ENCODE measurements around the gene TTYH2. TPM values are rescaled to one million over a fixed set of nuclear protein-coding genes. Genes with fewer than 3 reads are reported as not detected.

The TTYH2 gene
- polyA plus RNA-seq, 3 donors = 12.3 to 57.4 (median 18.7) TPM

- WGBS (ENCODE audit: insufficient coverage) = 40% methylated on average over 4 of the region's 14 CpGs
- Mint-ChIP-seq H3K27me3 (ENCODE audit: low read depth in 3 of 3) (peaks cover 26 to 29% (median 27%) of the 10 kb centered on the region in 3 donors), H3K4me3 (peak overlapping the region; percentile 61 to 84), H3K36me3 (peaks cover 0 to 1% of the 10 kb centered on the region in 2 donors), H3K9me3 (no peaks in the 10 kb centered on the region), H3K27ac (peak overlapping the region in 3 of 7 donors; percentile 66 to 80 (median 75)), H3K4me1 (peaks cover 27% of the 10 kb centered on the region)
- TF ChIP-seq CTCF (IDR thresholded peaks at IDR 0.05) = no peak
- Histone ChIP-seq H2AFZ (ENCODE audit: insufficient read depth, low read depth, low read length, poor library complexity, severe bottlenecking) (peak overlapping the region; percentile 37), H3K9me3 (replicated peaks in 1 of 2; ENCODE audit: control insufficient read depth in 1 of 2, insufficient read depth in 1 of 2, low read length in 2 of 2) (no peaks in the 10 kb centered on the region), H3K27me3 (ENCODE audit: control insufficient read depth in 2 of 2, insufficient read depth in 2 of 2, low read length in 2 of 2) (peaks cover 3 to 16% of the 10 kb centered on the region in 2 donors), H3K36me3 (replicated peaks in 1 of 2; ENCODE audit: control insufficient read depth in 1 of 2, insufficient read depth in 2 of 2, low read length in 2 of 2) (no peaks in the 10 kb centered on the region), H3K4me3 (replicated peaks in 1 of 3; ENCODE audit: low read depth in 2 of 3, low read length in 3 of 3) (peak overlapping the region in 1 of 3 experiments; percentile 49), H3K27ac (ENCODE audit: low read depth in 1 of 2, low read length in 2 of 2) (no peak overlapping the region), H3K79me2 (ENCODE audit: insufficient read depth, low read length) (no peaks in the 10 kb centered on the region), H3K9ac (ENCODE audit: insufficient read depth, low read length, poor library complexity, severe bottlenecking) (peak overlapping the region; percentile 24), H4K20me1 (ENCODE audit: insufficient read depth, low read length) (no peaks in the 10 kb centered on the region), H3K4me2 (replicated peaks; ENCODE audit: extremely low read depth, low read length, poor library complexity, severe bottlenecking) (peak overlapping the region; percentile 54), H3K4me1 (ENCODE audit: control insufficient read depth in 1 of 2, insufficient read depth in 2 of 2, low read length in 2 of 2) (peaks cover 14 to 15% of the 10 kb centered on the region in 2 donors)
- peak in 2 of 3 donors; percentile 37 to 41 for DNase-seq
- intact Hi-C loops (cut with micrococcal nuclease) = no loop called here
Measured at GRCh38 chr17:74274709-74275340, 61.5 kb downstream of the TTYH2 start.

GRCh38 chr17:74276051-74276476, 62.7 kb downstream of the TTYH2 start:
- no peak overlapping the region for H3K9ac ChIP-seq (ENCODE audit: insufficient read depth, low read length, poor library complexity, severe bottlenecking)
- Mint-ChIP-seq H3K27me3 (ENCODE audit: low read depth in 3 of 3) (peaks cover 26% of the 10 kb centered on the region in 3 donors), H3K27ac (peak overlapping the region in 1 of 7 donors; percentile 15), H3K36me3 (peaks cover 0 to 1% of the 10 kb centered on the region in 2 donors), H3K4me1 (peaks cover 36% of the 10 kb centered on the region), H3K4me3 (no peak overlapping the region), H3K9me3 (no peaks in the 10 kb centered on the region)
- no peak overlapping the region for H3K27ac ChIP-seq (ENCODE audit: low read depth in 1 of 2, low read length in 2 of 2)
- H3K4me1 ChIP-seq (ENCODE audit: control insufficient read depth in 1 of 2, insufficient read depth in 2 of 2, low read length in 2 of 2) = peaks cover 21 to 22% of the 10 kb centered on the region in 2 donors
- no peaks in the 10 kb centered on the region for H3K36me3 ChIP-seq (replicated peaks in 1 of 2; ENCODE audit: control insufficient read depth in 1 of 2, insufficient read depth in 2 of 2, low read length in 2 of 2)
- 80% methylated on average over 2 of the region's 12 CpGs for WGBS (ENCODE audit: insufficient coverage)
- intact Hi-C loops (cut with micrococcal nuclease) = no loop called here
- no peaks in the 10 kb centered on the region for H4K20me1 ChIP-seq (ENCODE audit: insufficient read depth, low read length)
- no peaks in the 10 kb centered on the region for H3K79me2 ChIP-seq (ENCODE audit: insufficient read depth, low read length)
- H3K9me3 ChIP-seq (replicated peaks in 1 of 2; ENCODE audit: control insufficient read depth in 1 of 2, insufficient read depth in 1 of 2, low read length in 2 of 2) = no peaks in the 10 kb centered on the region
- no peak for TF ChIP-seq CTCF (IDR thresholded peaks at IDR 0.05)
- H2AFZ ChIP-seq (ENCODE audit: insufficient read depth, low read depth, low read length, poor library complexity, severe bottlenecking) = no peak overlapping the region
- peaks cover 3 to 16% of the 10 kb centered on the region in 2 donors for H3K27me3 ChIP-seq (ENCODE audit: control insufficient read depth in 2 of 2, insufficient read depth in 2 of 2, low read length in 2 of 2)
- no peak overlapping the region for H3K4me3 ChIP-seq (replicated peaks in 1 of 3; ENCODE audit: low read depth in 2 of 3, low read length in 3 of 3)
- no peak overlapping the region for H3K4me2 ChIP-seq (replicated peaks; ENCODE audit: extremely low read depth, low read length, poor library complexity, severe bottlenecking)
- no peak for DNase-seq
